Fibroblast of villous mesenchyme (primary cell): ENCODE measurements around the gene DST. TPM values are rescaled to one million over a fixed set of nuclear protein-coding genes. Genes with fewer than 3 reads are reported as not detected.

ENCODE experiments used
- DNase-seq: peaks from one replicate; pipeline ENCODE4 v3.0.0-alpha.2; 2010; ENCODE audit warnings: low read depth
- H3K4me3 ChIP-seq: 2 replicates; pipeline ENCODE4 v1.5.1; 2011; ENCODE audit warnings: low read depth, mild to moderate bottlenecking, low read length
- CTCF ChIP-seq: IDR thresholded peaks from 2 replicates; pipeline ENCODE4 v1.5.1; 2012; ENCODE audit warnings: low read depth, mild to moderate bottlenecking, low read length; ENCODE audit not compliant: insufficient read depth
- total RNA-seq: library from RNA; depleted of rRNA; stranded (reverse); fragments of >200 nt; gene quantifications from 2 replicates; pipeline ENCODE4 v1.2.3, GENCODE V29; 2012

Gene DST
- total RNA-seq, 1 donor = 509 TPM

GRCh38 chr6:56555438-56555872 is 87.2 kb downstream of the DST start:
- H3K4me3 ChIP-seq = no peak overlapping the region
- peak; percentile 81 for DNase-seq
- no peak for TF ChIP-seq CTCF

DNA sequence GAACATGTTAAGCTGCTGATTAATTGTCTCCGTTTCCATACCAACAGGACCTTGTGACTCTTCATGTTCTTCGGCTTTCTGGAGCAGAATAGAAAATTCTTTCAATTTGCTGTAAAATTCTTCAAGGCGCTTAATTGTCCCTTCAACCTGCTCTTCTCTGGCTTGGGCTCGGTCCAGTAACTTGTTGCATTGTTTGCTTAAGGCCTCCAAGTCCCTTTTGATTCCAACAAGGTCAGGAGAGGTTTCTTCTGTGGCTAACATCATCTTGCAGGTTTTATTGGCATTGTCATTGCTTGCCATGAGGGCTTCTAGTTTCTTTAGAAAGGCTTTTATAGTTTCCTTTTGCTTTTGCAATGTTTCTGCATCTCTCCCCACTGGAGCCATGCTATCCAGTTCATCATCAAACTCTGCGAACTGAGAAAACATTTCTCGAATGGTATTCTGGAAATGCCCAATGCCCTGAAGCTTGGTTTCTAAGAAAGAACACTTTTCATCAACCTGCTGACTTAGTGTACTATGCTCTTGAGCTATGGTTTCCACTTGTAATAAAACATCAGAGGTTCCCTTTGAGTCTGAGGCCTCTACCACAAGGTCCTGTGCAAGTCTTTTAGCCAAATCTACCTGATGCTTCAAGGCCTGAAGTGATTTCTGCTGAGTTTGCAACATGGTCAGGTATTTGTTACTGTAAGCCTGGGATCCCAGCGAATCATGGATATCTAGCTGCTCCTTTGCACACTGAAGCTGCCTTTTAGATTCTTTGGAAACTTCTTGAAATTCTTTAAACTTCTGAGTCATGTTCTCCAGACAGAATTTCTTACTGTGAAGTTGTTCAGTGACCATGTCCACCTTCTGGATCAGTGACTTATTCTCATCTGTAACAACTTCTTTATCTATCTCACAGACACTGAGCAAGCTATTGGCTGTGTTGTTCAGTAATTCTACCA is 90.2 kb downstream of the DST start:
- no peak overlapping the region for H3K4me3 ChIP-seq
- DNase-seq = no peak
- TF ChIP-seq CTCF = no peak

DNA sequence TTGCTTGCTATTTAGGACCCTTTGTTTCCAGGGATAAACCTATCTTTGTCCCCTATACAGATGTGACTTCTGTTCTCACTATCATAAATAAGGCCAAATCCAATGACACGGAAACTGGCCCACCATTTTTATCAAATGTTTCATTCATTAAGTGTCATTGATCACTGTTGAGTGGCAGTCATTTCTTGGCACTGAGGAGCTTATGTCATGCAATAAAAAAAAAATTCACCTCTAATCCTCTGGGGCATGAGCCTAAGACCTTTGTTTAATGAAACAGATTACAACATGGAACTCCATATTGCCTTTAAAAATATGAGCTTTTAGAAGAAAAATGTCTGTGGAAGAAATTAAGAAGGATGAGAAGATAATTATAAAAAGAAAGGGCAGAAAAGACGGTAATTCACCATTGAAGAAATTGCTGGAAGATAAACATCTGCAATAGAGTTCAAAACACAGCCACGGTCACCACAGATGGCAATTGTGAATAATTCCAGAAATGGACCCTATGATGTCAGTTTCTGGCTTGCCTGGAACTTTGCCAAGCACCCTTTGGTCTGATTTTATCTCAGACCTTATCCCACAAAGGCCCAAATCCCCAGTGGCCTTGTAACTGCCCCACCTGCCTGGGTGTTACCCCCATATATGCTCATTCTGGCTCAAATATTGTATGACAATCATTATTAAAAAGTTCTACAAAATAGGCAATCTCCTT is 91.1 kb downstream of the DST start:
- no peak overlapping the region for H3K4me3 ChIP-seq
- DNase-seq = no peak
- TF ChIP-seq CTCF = no peak

DNA sequence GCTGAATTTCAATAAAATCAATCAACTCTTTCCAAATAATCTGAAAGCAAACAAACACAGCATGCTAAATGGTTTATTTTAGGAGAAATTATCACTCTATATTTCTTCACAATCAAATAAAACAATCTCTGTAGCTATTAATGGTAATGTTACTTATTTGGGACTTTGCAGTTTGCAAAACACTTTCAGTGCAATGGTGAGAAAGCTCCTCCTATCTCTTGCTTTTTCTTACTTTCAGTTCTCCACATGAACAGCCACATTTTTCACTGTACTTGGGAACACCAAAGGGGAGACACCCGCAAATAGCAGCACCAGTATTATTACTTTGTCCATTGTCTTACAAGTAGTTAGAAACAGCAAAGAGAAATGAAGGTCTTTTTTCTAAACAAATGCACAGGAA is 92.4 kb downstream of the DST start:
- TF ChIP-seq CTCF = no peak
- H3K4me3 ChIP-seq = peak overlapping the region; percentile 19
- peak; percentile 44 for DNase-seq

DNA sequence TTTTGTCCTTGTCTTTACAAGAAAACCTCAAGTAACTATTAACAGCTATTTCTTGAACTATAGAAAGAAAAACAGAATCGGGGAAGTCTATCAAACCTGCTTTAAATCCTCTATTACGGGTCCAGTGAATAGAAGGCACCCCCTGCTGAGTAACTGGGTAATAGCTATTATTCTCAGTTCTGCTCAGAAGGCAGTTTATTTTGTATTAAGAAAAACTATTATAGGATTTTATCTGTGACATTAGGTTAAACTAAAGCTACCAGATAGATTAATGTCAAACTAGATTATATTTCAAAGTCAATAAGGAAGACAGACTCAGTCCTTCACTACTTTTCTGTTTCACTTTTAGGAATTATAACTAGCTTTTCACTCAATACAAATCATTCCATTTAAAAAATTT is 93.7 kb downstream of the DST start:
- H3K4me3 ChIP-seq = no peak overlapping the region
- DNase-seq = peak; percentile 33
- peak; percentile 34 for TF ChIP-seq CTCF

DNA sequence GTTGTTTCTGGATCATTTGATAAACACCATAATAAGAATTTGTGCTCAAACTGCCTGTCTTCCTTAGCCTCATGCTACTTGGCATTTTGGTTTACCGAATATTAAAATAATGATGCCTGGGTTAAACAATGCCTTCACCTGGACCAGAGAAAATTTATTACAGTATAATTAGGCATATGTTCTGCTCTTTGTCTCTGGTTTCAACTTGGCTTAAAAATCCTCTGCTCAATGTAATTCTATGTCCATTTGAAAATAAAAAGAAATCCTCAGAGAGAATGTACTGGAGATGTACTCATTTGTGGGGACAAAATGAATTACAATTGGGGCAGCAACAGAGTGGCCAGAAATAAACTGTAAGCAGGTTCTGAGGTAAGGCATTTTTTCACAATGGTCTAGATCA is 95.0 kb downstream of the DST start:
- no peak for TF ChIP-seq CTCF
- no peak overlapping the region for H3K4me3 ChIP-seq
- DNase-seq = no peak
